ENCODE data around the gene PCED1B. TPM values are rescaled to one million over a fixed set of nuclear protein-coding genes. Genes with fewer than 3 reads are reported as not detected.

PCED1B gene
- total RNA-seq, 1 experiment from 2014 or later = 3.3 TPM

- no peak overlapping the region for H3K18ac ChIP-seq (ENCODE audit: insufficient read length, low read depth, low read length)
- H3K27me3 ChIP-seq (ENCODE audit: insufficient read depth, low read length) = no peaks in the 10 kb centered on the region
- no peak overlapping the region for H4K5ac ChIP-seq (ENCODE audit: insufficient read length, low read depth, low read length)
- H3K36me3 Mint-ChIP-seq (ENCODE audit: insufficient read depth in 1 of 3, low read depth in 3 of 3) = peaks cover 0 to 3% (median 2%) of the 10 kb centered on the region in 3 experiments; a peak in 5 of 7 replicates
- H3K9ac ChIP-seq (ENCODE audit: extremely low read depth, insufficient read length, low read length) = no peak overlapping the region
- no peaks in the 10 kb centered on the region for H3K79me2 ChIP-seq (ENCODE audit: insufficient read depth, low read length)
- no peak overlapping the region for H3K4ac ChIP-seq (ENCODE audit: low read depth, low read length)
- H3K23ac ChIP-seq (ENCODE audit: insufficient read length, low read depth, low read length) = no peak overlapping the region
- no peak overlapping the region for H4K8ac ChIP-seq (replicated peaks; ENCODE audit: insufficient read length, low read depth, low read length)
- no peak overlapping the region for H3K27ac Mint-ChIP-seq
- no peak overlapping the region for H3K4me3 Mint-ChIP-seq
- H3K4me1 Mint-ChIP-seq = peaks cover 10 to 16% of the 10 kb centered on the region in 2 experiments
- no peak overlapping the region for H3K4me2 ChIP-seq (ENCODE audit: insufficient read depth, insufficient read length, low read length)
- no peaks in the 10 kb centered on the region for H3K23me2 ChIP-seq (ENCODE audit: insufficient read length, low read depth, low read length, poor library complexity, severe bottlenecking)
- H2AK5ac ChIP-seq (ENCODE audit: insufficient read length, low read length) = no peak overlapping the region
- no peaks in the 10 kb centered on the region; the same call in 1 of the 2 replicates for H3K4me1 ChIP-seq (ENCODE audit: insufficient read depth, low read length)
- TF ChIP-seq CTCF (conservative IDR thresholded peaks at IDR 0.05) = no peak
- WGBS (ENCODE audit: extremely low coverage, insufficient read length, low lambda C conversion rate) = no CpG with 5 or more reads among the region's 2 CpGs
- H3T11ph ChIP-seq (ENCODE audit: low read length) = no peak overlapping the region
- H3K27ac ChIP-seq (ENCODE audit: insufficient read length, low read depth, low read length) = no peak overlapping the region
- no peak overlapping the region for H2BK5ac ChIP-seq (ENCODE audit: insufficient read length, low read length)
- H3K9me3 ChIP-seq (ENCODE audit: control insufficient read depth, low read depth, low read length) = no peaks in the 10 kb centered on the region
- no peak overlapping the region for H4K91ac ChIP-seq (ENCODE audit: insufficient read length, low read depth, low read length)
- no peaks in the 10 kb centered on the region for H4K20me1 ChIP-seq (ENCODE audit: control insufficient read depth, insufficient read depth, insufficient read length)
- no peak overlapping the region for H2BK120ac ChIP-seq (ENCODE audit: low read depth, low read length, poor library complexity, severe bottlenecking)
- no peak for DNase-seq
- H3K14ac ChIP-seq (ENCODE audit: insufficient read depth, low read length) = no peak overlapping the region
- H2AFZ ChIP-seq (ENCODE audit: low read length) = no peak overlapping the region
- peaks cover 4% of the 10 kb centered on the region in 2 experiments; a peak in 4 of 5 replicates for H3K9me3 Mint-ChIP-seq
- no peak overlapping the region for H2BK15ac ChIP-seq (ENCODE audit: low read depth, low read length)
- no peak overlapping the region for H3K56ac ChIP-seq (ENCODE audit: insufficient read length, low read depth, low read length)
- no peaks in the 10 kb centered on the region for H3K79me1 ChIP-seq (ENCODE audit: insufficient read depth, low read depth, low read length, poor library complexity, severe bottlenecking)
- no peaks in the 10 kb centered on the region for H3K27me3 Mint-ChIP-seq (ENCODE audit: low read depth)
- no peak overlapping the region for H2BK20ac ChIP-seq (ENCODE audit: low read depth, low read length, poor library complexity, severe bottlenecking)
- no peak overlapping the region for H2BK12ac ChIP-seq (ENCODE audit: insufficient read length, low read depth, low read length)
These were observed 166.2 kb downstream of the PCED1B start for GRCh38 chr12:47245623-47246022.
